HFF-Myc (cell line): ENCODE measurements around the gene GLDN.
A peak's percentile ranks its signal among the peaks of the same experiment; 100 is the strongest.

ENCODE experiments used
- DNase-seq: peaks from one replicate; pipeline ENCODE4 v3.0.0-alpha.2; 2011; ENCODE audit warnings: low read depth; ENCODE audit errors: extremely low read depth
- H3K4me3 ChIP-seq: replicated peaks from 2 replicates; pipeline ENCODE4 v1.5.1; 2011; ENCODE audit warnings: low read depth, mild to moderate bottlenecking, control low read depth, low read length
- TF ChIP-seq, protein P1 (sequence below): IDR thresholded peaks from 2 replicates; pipeline ENCODE4 v1.5.1; 2012; ENCODE audit warnings: mild to moderate bottlenecking, low read depth, low read length, control low read depth; ENCODE audit errors: missing control alignments

The GLDN gene

DNA sequence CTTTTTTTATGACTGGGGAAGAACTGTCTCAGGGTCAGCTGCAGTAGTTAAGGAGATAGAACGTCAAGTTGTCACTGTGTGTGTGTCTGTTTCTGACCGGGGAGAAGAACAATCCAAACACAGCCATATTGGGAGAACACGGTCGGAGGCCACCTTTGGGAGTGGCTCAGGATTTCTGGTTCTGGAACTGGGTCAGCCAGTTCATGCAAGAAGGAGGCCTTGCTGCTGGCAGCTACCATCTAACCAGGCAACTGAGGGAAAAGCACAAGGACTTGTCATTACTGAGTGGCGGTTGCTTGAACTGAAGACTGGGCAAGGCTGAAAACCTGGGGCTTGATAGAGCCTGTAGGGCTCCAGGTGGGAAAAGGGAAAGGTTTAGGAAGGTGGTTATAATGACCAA lies 24.6 kb downstream of the GLDN start:
- no peak for DNase-seq
- H3K4me3 ChIP-seq: no peak overlapping the region
- TF ChIP-seq, protein P1, sequence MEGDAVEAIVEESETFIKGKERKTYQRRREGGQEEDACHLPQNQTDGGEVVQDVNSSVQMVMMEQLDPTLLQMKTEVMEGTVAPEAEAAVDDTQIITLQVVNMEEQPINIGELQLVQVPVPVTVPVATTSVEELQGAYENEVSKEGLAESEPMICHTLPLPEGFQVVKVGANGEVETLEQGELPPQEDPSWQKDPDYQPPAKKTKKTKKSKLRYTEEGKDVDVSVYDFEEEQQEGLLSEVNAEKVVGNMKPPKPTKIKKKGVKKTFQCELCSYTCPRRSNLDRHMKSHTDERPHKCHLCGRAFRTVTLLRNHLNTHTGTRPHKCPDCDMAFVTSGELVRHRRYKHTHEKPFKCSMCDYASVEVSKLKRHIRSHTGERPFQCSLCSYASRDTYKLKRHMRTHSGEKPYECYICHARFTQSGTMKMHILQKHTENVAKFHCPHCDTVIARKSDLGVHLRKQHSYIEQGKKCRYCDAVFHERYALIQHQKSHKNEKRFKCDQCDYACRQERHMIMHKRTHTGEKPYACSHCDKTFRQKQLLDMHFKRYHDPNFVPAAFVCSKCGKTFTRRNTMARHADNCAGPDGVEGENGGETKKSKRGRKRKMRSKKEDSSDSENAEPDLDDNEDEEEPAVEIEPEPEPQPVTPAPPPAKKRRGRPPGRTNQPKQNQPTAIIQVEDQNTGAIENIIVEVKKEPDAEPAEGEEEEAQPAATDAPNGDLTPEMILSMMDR: no peak

GRCh38 chr15:51366920-51367319 lies 25.5 kb downstream of the GLDN start:
- TF ChIP-seq, protein P1: no peak
- peak; percentile 39 for DNase-seq
- no peak overlapping the region for H3K4me3 ChIP-seq

GRCh38 chr15:51367322-51367976 lies 26.0 kb downstream of the GLDN start:
- TF ChIP-seq, protein P1: no peak

DNA sequence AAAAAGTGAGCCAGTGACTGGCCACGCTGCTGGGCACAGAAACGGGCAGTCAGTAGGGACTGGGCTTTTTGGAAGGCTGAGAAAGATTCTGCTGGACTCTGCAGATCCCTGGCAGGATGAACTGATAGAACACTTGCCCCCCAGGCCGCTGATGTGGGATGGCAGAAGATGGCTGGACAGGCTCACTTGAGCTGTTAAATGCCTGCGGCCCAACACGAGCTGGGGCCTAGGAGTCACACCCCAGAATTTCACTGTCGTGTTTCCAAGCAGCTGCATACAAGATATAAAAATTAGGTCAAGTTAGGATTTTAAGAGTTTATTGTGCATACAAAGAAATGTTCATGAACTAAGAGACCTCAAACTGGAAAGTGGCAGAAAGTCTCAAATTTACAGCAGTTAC lies 26.9 kb downstream of the GLDN start:
- no peak for DNase-seq
- H3K4me3 ChIP-seq: no peak overlapping the region

More at GRCh38 chr15:51367322-51367976, 26.0 kb downstream of the GLDN start:
- no peak for DNase-seq
- no peak overlapping the region for H3K4me3 ChIP-seq

GRCh38 chr15:51368751-51369450 lies 27.4 kb downstream of the GLDN start:
- no peak overlapping the region for H3K4me3 ChIP-seq
- TF ChIP-seq, protein P1: no peak
- no peak for DNase-seq

More for the DNA sequence above, 26.9 kb downstream of the GLDN start:
- TF ChIP-seq, protein P1: no peak

DNA sequence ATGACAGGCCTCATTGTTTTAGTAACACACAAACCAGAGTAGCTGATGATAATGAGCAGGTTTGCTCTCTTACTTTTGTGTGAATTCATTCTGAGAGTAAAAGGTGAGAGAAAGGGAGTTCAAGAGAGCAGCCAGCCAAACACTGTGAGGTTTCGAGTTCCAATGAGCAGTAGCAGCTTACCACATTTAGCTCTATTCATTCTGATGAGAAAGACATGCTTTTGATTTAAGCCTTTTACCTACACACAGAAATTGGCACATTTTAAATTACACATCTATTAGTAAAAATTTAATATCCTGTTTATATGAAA lies 28.0 kb downstream of the GLDN start:
- TF ChIP-seq, protein P1: no peak
- no peak overlapping the region for H3K4me3 ChIP-seq
- no peak for DNase-seq
